Right lobe of liver (tissue), 4 donors: ENCODE results near the gene DACT3.

ENCODE experiments used
- CTCF ChIP-seq, 4 donors: fragments of 200-600 bp in 3 of 4; fragments of 450-650 bp in 1 of 4; IDR thresholded peaks; one replicate each; pipeline versions ENCODE4 v1.5.1 to v1.8.0; 2016 to 2022; ENCODE audit warnings: antibody characterized with exemption in 4 of 4, mild to moderate bottlenecking in 2 of 4
- POLR2A ChIP-seq: fragments of 450-650 bp; IDR thresholded peaks from one replicate; pipeline ENCODE4 v1.6.1; 2017; ENCODE audit warnings: antibody characterized with exemption, mild to moderate bottlenecking
- donor health status: DM: no; HTN: no; CAD: no.
- donor health status: DM: no; HTN: no; CAD: no.
- donor health status: DM: no; HTN: yes; CAD: no.

GRCh38 chr19:46656541-46656940, 4.4 kb downstream of the DACT3 start:
- TF ChIP-seq POLR2A (no peak), CTCF (IDR thresholded peaks at IDR 0.05) (no peak)
